ENCODE data around the gene NKD2. TPM values are rescaled to one million over a fixed set of nuclear protein-coding genes. Genes with fewer than 3 reads are reported as not detected.
A peak's percentile ranks its signal among the peaks of the same experiment; 100 is the strongest.

Gene NKD2
- total and polyA plus RNA-seq, 9 of the 15 experiments (the other 6 are each of a cell fraction or from before 2014, with no cell fraction given), result 0.09 to 0.64 (median 0.27) TPM; not detected in 5

GRCh38 chr5:987761-988160, 20.8 kb upstream of the NKD2 start:
- WGBS (ENCODE audit: insufficient coverage, low coverage, missing lambda C conversion rate), result 0% methylated on average over 2 of the region's 2 CpGs
- in situ Hi-C loops (cut with MboI), result no loop called here

More at GRCh38 chr5:987761-988160, 20.8 kb upstream of the NKD2 start:
- Histone ChIP-seq H3K9me1 (ENCODE audit: control insufficient read depth, insufficient read depth, low read length) (no peaks in the 10 kb centered on the region), H3K27me3 (ENCODE audit: control insufficient read depth in 2 of 2, insufficient read depth in 2 of 2, low read length in 2 of 2) (peaks cover 7 to 35% of the 10 kb centered on the region in 2 experiments; a peak in 3 of 5 replicates), H3K79me2 (ENCODE audit: control insufficient read depth, insufficient read depth, low read length) (no peaks in the 10 kb centered on the region), H3K9ac (ENCODE audit: insufficient read depth in 1 of 2, low read depth in 2 of 2, low read length in 2 of 2) (no peak overlapping the region), H4K20me1 (replicated peaks; ENCODE audit: control insufficient read depth, insufficient read depth, low read length) (no peaks in the 10 kb centered on the region; the same call in 1 of the 2 replicates), H3K9me3 (replicated peaks; ENCODE audit: control insufficient read depth, insufficient read depth, low read depth, low read length) (no peaks in the 10 kb centered on the region), H3K36me3 (ENCODE audit: control insufficient read depth, insufficient read depth, low read length) (no peaks in the 10 kb centered on the region), H2AFZ (ENCODE audit: low read depth, low read length) (no peak overlapping the region), H3K4me2 (ENCODE audit: insufficient read depth, low read length) (no peak overlapping the region), H3K4me1 (replicated peaks in 1 of 2; ENCODE audit: control insufficient read depth in 2 of 2, insufficient read depth in 2 of 2, low read length in 2 of 2) (peaks cover 0 to under 1% of the 10 kb centered on the region in 2 experiments; a peak in 1 of 5 replicates), H3K27ac (ENCODE audit: extremely low read depth, low read depth, low read length) (no peak overlapping the region), H3K4me3 (no peak overlapping the region)
- intact Hi-C loops (cut with micrococcal nuclease), result no loop called here
- ATAC-seq, result no peak
- CTCF ChIA-PET (ENCODE audit: low intra/inter-chr PET ratio), result no interaction called here
- POLR2A ChIA-PET, result no interaction called here
- no peak for DNase-seq (ENCODE audit: extremely low read depth in 1 of 4, low spot score in 3 of 4)
- no peak for FAIRE-seq
- TF ChIP-seq ZNF512 (tag; IDR thresholded peaks at IDR 0.05) (peak; percentile 94), ZBTB26 (CRISPR knock-in tag; IDR thresholded peaks at IDR 0.05) (0 out of 2 replicates have a peak, but pooled peaks have one; percentile 83), MCM2 (IDR thresholded peaks at IDR 0.05; ENCODE audit: low read depth) (no peak), ZNF239 (CRISPR knock-in tag; IDR thresholded peaks at IDR 0.05) (no peak)
- no TSS peak for BruUV-seq (replicated peaks)

Data from K562 (cell line).